ENCODE results near the gene TCOF1. TPM values are rescaled to one million over a fixed set of nuclear protein-coding genes. Genes with fewer than 3 reads are reported as not detected.

Gene TCOF1
- total and polyA plus RNA-seq, 2 donors (not counting 3 experiments of a cell fraction or from before 2014, with no cell fraction given): 11.2 to 52.0 TPM

GRCh38 chr5:150349681-150350275 is 7.7 kb upstream of the TCOF1 start:
- Histone ChIP-seq H3K4me1 (ENCODE audit: control insufficient read depth, extremely low read depth, insufficient read depth, low read length) (no peaks in the 10 kb centered on the region), H2AFZ (ENCODE audit: low read depth, low read length) (no peak overlapping the region), H3K27me3 (ENCODE audit: control insufficient read depth in 2 of 2, insufficient read depth in 2 of 2, low read length in 2 of 2) (no peaks in the 10 kb centered on the region), H4K20me1 (replicated peaks; ENCODE audit: control insufficient read depth, extremely low read depth, insufficient read depth, low read length) (no peaks in the 10 kb centered on the region), H3K9me3 (replicated peaks; ENCODE audit: control insufficient read depth, insufficient read depth, low read length) (no peaks in the 10 kb centered on the region), H3K4me3 (replicated peaks in 1 of 3; ENCODE audit: insufficient read depth in 1 of 3, low read depth in 1 of 3, low read length in 3 of 3) (no peak overlapping the region), H3K9ac (replicated peaks; ENCODE audit: extremely low read depth, insufficient read depth, low read length) (no peak overlapping the region), H3K27ac (ENCODE audit: insufficient read depth, low read depth, low read length) (no peak overlapping the region), H3K36me3 (ENCODE audit: control insufficient read depth in 2 of 2, extremely low read depth in 1 of 2, insufficient read depth in 2 of 2, low read length in 2 of 2) (no peaks in the 10 kb centered on the region), H3K4me2 (ENCODE audit: insufficient read depth, low read length) (no peak overlapping the region), H3K79me2 (ENCODE audit: control insufficient read depth, insufficient read depth, low read length) (no peaks in the 10 kb centered on the region), H3K9me1 (replicated peaks; ENCODE audit: control insufficient read depth, extremely low read depth, insufficient read depth, low read length) (no peaks in the 10 kb centered on the region)
- intact Hi-C loops (cut with micrococcal nuclease) (loop anchor here (1.0 kb wide), 5 partner anchors 77 to 219 kb away; no protein-coding TSS in a partner anchor), dilution Hi-C loops (cut with MboI; ENCODE audit: extremely low pct_ligation_motif_present, low sequenced_read_pairs) (no loop called here)
- ChIA-PET CTCF (interaction anchor here (0.9 to 3.8 kb wide), 17 partner anchors 10 to 516 kb away, joined by 3 to 25 read pairs (median 5); no protein-coding TSS in a partner anchor), POLR2A (no interaction called here)
- no TSS peak for BruUV-seq (replicated peaks)
- DNase-seq (ENCODE audit: low read depth, low spot score) (no peak), FAIRE-seq (no peak)
- TF ChIP-seq JUN (IDR thresholded peaks at IDR 0.05; ENCODE audit: borderline replicate concordance, insufficient read depth, insufficient read length, low read depth) (no peak), EZH2 (IDR thresholded peaks at IDR 0.05; ENCODE audit: borderline replicate concordance, low read depth, low read length, severe bottlenecking) (no peak), GATA2 (IDR thresholded peaks at IDR 0.05; ENCODE audit: insufficient read depth, insufficient read length, low read depth, low read length) (no peak), FOS (IDR thresholded peaks at IDR 0.05; ENCODE audit: borderline replicate concordance, insufficient read depth, low read length) (no peak), POLR2AphosphoS5 (IDR thresholded peaks at IDR 0.05; ENCODE audit: insufficient read depth, low read depth, low read length) (no peak)

Data from endothelial cell of umbilical vein (primary cell).